Kidney (tissue), 14 donors: ENCODE data around the gene QPRT. TPM values are rescaled to one million over a fixed set of nuclear protein-coding genes. Genes with fewer than 3 reads are reported as not detected.
A peak's percentile ranks its signal among the peaks of the same experiment; 100 is the strongest.
"Not testable (repeated sequence)": the region's sequence is repeated elsewhere in the genome, so short reads cannot be mapped to it uniquely, and the experiment has no call there.

Experiments used
- DNase-seq, 5 donors: peaks; one replicate each; pipeline ENCODE4 v3.0.0-alpha.2; 2013 to 2020
- FAIRE-seq: peaks from 2 replicates; lab custom pipeline; 2012; peaks lifted over from hg19 to GRCh38; lab: Jason Lieb, UNC
- H3K27ac ChIP-seq, 2 donors: one replicate each; pipeline ENCODE4 v1.7.0; 2013; ENCODE audit warnings: low read depth in 2 of 2, low read length in 2 of 2, inconsistent platforms in 1 of 2
- H3K27me3 ChIP-seq: one replicate; pipeline ENCODE4 v1.7.1; 2013; ENCODE audit warnings: low read length, inconsistent platforms; ENCODE audit not compliant: control insufficient read depth, insufficient read depth
- H3K36me3 ChIP-seq, 3 donors: one replicate each; pipeline versions ENCODE4 v1.7.0 to v1.7.1; 2013; ENCODE audit warnings: low read length in 3 of 3, control low read depth in 1 of 3, inconsistent platforms in 1 of 3; ENCODE audit not compliant: insufficient read depth in 3 of 3, control insufficient read depth in 2 of 3
- H3K4me1 ChIP-seq, 3 donors: one replicate each; pipeline versions ENCODE4 v1.7.0 to v1.7.1; 2013; ENCODE audit warnings: low read length in 3 of 3, inconsistent platforms in 1 of 3, low read depth in 1 of 3; ENCODE audit not compliant: control insufficient read depth in 2 of 3, insufficient read depth in 2 of 3
- H3K4me3 ChIP-seq, 3 donors: one replicate each; pipeline versions ENCODE4 v1.7.0 to v1.8.1; 2013; ENCODE audit warnings: low read length in 3 of 3, control low read depth in 1 of 3, inconsistent platforms in 1 of 3
- H3K9ac ChIP-seq, 3 donors: one replicate each; pipeline versions ENCODE4 v1.7.0 to v1.7.1; 2013; ENCODE audit warnings: low read length in 3 of 3, control low read depth in 1 of 3, inconsistent platforms in 1 of 3
- H3K9me3 ChIP-seq, 3 donors: one replicate each; pipeline versions ENCODE4 v1.7.0 to v1.7.1; 2013; ENCODE audit warnings: low read length in 3 of 3, control low read depth in 1 of 3, inconsistent platforms in 1 of 3; ENCODE audit not compliant: control insufficient read depth in 2 of 3, insufficient read depth in 1 of 3
- CTCF ChIP-seq: IDR thresholded peaks from 3 replicates; pipeline ENCODE4 v1.5.1; 2012; ENCODE audit warnings: mild to moderate bottlenecking, moderate library complexity, borderline replicate concordance; ENCODE audit not compliant: insufficient read depth; ENCODE audit errors: extremely low read depth
- intact Hi-C: fragments of 100-400 bp; cut with DNase I; formaldehyde crosslinking; loops from one replicate; pipeline ENCODE4 v1.11.1; 2022
- polyA plus RNA-seq: library from polyadenylated mRNA; stranded (reverse); fragments of 350-450 nt; fragmentation: Illumina TruSeq; extraction: RNeasy Lipid Tissue Mini Kit (QIAGEN cat#74804); gene quantifications from one replicate; pipeline ENCODE4 v1.2.3, GENCODE V29; 2014; ENCODE audit warnings: low read depth, low replicate concordance; ENCODE audit not compliant: insufficient read depth
- total RNA-seq: library from RNA; stranded (reverse); fragmentation: NEBNext Ultra II Directional; extraction: Animal tissue kit (Norgen Biotek cat#: 25700); gene quantifications from one replicate; pipeline ENCODE4 v1.2.1, GENCODE V29; 2021
- donor health status: control.
- donor health status: control.
- donor health status: control.
- donor health status: control.
- donor health status: control.
- donor health status: DM: yes; HTN: yes; CAD: no.
- donor health status: Normal renal cell carcinoma (clear cell type).

QPRT gene
- total and polyA plus RNA-seq, 2 donors from 2014 or later: 13.9 to 168 TPM

GRCh38 chr16:29745121-29745852 lies 66.3 kb downstream of the QPRT start:
- no peak for TF ChIP-seq CTCF
- Histone ChIP-seq H3K4me3 (no peak overlapping the region), H3K9ac (no peak overlapping the region), H3K4me1 (no peaks in the 10 kb centered on the region), H3K27ac (no peak overlapping the region), H3K9me3 (no peaks in the 10 kb centered on the region), H3K27me3 (no peaks in the 10 kb centered on the region), H3K36me3 (no peaks in the 10 kb centered on the region)
- DNase-seq: peak in 1 of 5 donors; percentile 68
- FAIRE-seq: no peak
- intact Hi-C loops: no loop called here

GRCh38 chr16:29745853-29746345 lies 66.9 kb downstream of the QPRT start, which contains the start of gene C16orf54:
Gene C16orf54 (minus strand): TSS chr16:29745990. CDS start chr16:29744951, 1,039 bp downstream.
- no peaks in the 10 kb centered on the region for H3K9me3 ChIP-seq
- TF ChIP-seq CTCF: no peak
- H3K9ac ChIP-seq: no peak within 1 kb of the TSS
- H3K36me3 ChIP-seq: no peaks in the 10 kb centered on the region
- DNase-seq (peak in 2 of 5 donors; percentile 11 to 91), FAIRE-seq (no peak)
- H3K4me3 ChIP-seq: no peak within 1 kb of the TSS
- H3K27me3 ChIP-seq: no peaks in the 10 kb centered on the region
- H3K4me1 ChIP-seq: no peaks in the 10 kb centered on the region
- H3K27ac ChIP-seq: no peak within 1 kb of the TSS
- intact Hi-C loops: no loop called here

GRCh38 chr16:29746518-29746917 lies 67.5 kb downstream of the QPRT start:
- H3K9me3 ChIP-seq, FAIRE-seq, H3K4me1 ChIP-seq, H3K36me3 ChIP-seq, H3K27ac ChIP-seq, H3K9ac ChIP-seq, DNase-seq, intact Hi-C loops, H3K4me3 ChIP-seq, H3K27me3 ChIP-seq: not testable (repeated sequence)

Other genes starting within 250 kb of the QPRT start
- gene BOLA2, start 224.8 kb upstream of the QPRT start, total RNA-seq: 6.6 TPM
- 17.0 TPM for gene BOLA2, start 224.8 kb upstream of the QPRT start, polyA plus RNA-seq
- 35.5 TPM for gene SLX1B, start 224.6 kb upstream of the QPRT start, total RNA-seq
- gene SLX1B, start 224.6 kb upstream of the QPRT start, polyA plus RNA-seq: 7.0 TPM
- 18.8 TPM for gene SULT1A4, start 219.3 kb upstream of the QPRT start, total RNA-seq
- gene SULT1A4, start 219.3 kb upstream of the QPRT start, polyA plus RNA-seq: 2.5 TPM
- gene NPIPB12, start 172.8 kb upstream of the QPRT start, total RNA-seq: 68.1 TPM
- 10.6 TPM for gene NPIPB12, start 172.8 kb upstream of the QPRT start, polyA plus RNA-seq
- gene SPN, start 15.9 kb upstream of the QPRT start, total RNA-seq: 8.8 TPM
- gene SPN, start 15.9 kb upstream of the QPRT start, polyA plus RNA-seq: 1.0 TPM
- gene C16orf54, start 66.8 kb downstream of the QPRT start, total RNA-seq: 4.9 TPM
- 0.39 TPM for gene C16orf54, start 66.8 kb downstream of the QPRT start, polyA plus RNA-seq
- not detected for gene ZG16, start 99.1 kb downstream of the QPRT start, total RNA-seq
- gene ZG16, start 99.1 kb downstream of the QPRT start, polyA plus RNA-seq: not detected
- gene KIF22, start 111.6 kb downstream of the QPRT start, total RNA-seq: 32.3 TPM
- gene KIF22, start 111.6 kb downstream of the QPRT start, polyA plus RNA-seq: 42.9 TPM
- 137 TPM for gene MAZ, start 127.3 kb downstream of the QPRT start, total RNA-seq
- gene MAZ, start 127.3 kb downstream of the QPRT start, polyA plus RNA-seq: 85.5 TPM
- 1.9 TPM for gene PRRT2, start 133.0 kb downstream of the QPRT start, total RNA-seq
- gene PRRT2, start 133.0 kb downstream of the QPRT start, polyA plus RNA-seq: 0.88 TPM
- gene PAGR1, start 137.0 kb downstream of the QPRT start, total RNA-seq: 23.5 TPM
- 30.0 TPM for gene PAGR1, start 137.0 kb downstream of the QPRT start, polyA plus RNA-seq
- 271 TPM for gene MVP, start 141.3 kb downstream of the QPRT start, total RNA-seq
- 123 TPM for gene MVP, start 141.3 kb downstream of the QPRT start, polyA plus RNA-seq
- 85.9 TPM for gene CDIPT, start 184.0 kb downstream of the QPRT start, total RNA-seq
- 148 TPM for gene CDIPT, start 184.0 kb downstream of the QPRT start, polyA plus RNA-seq
- 32.4 TPM for gene SEZ6L2, start 220.4 kb downstream of the QPRT start, total RNA-seq
- gene SEZ6L2, start 220.4 kb downstream of the QPRT start, polyA plus RNA-seq: 9.1 TPM
- 8.9 TPM for gene ASPHD1, start 221.3 kb downstream of the QPRT start, total RNA-seq
- gene ASPHD1, start 221.3 kb downstream of the QPRT start, polyA plus RNA-seq: 6.1 TPM
- gene KCTD13, start 247.0 kb downstream of the QPRT start, total RNA-seq: 25.8 TPM
- gene KCTD13, start 247.0 kb downstream of the QPRT start, polyA plus RNA-seq: 9.9 TPM